Measurements from ENCODE around the gene PI16.
"Not testable (repeated sequence)": the region's sequence is repeated elsewhere in the genome, so short reads cannot be mapped to it uniquely, and the experiment has no call there.

The PI16 gene

DNA sequence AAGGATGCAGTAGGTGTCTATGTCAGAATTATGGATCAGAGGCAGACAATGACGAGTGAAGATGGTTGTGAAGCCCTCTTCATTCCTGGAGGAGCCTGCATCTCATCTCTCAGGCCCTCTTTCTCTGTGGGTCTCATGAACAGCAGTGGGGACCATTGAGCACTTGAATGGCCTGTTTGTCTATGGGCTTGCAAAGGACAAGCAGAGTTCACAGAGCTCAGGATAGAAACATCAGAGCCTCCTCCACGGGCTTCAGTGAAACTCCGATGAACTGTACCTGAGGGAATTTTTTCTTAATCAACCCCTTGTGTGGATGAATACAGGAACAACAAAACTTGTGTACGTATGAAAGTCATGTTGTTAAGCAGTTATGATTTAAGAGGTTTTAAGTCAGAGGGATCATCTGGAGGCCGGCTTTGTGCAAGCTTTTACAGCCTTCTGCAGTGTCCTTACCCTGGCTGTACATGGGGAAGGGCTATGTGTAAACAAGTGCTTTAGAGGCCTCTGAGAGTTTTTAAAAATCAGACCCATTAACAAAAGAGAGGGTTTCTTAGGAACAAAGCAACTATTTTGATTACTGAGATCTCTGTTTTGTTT, 29.7 kb upstream of the PI16 start:
- Mint-ChIP-seq H3K36me3 (peaks cover 42% of the 10 kb centered on the region), H3K4me1 (peaks cover 12% of the 10 kb centered on the region), H3K27me3 (no peaks in the 10 kb centered on the region), H3K9me3 (no peaks in the 10 kb centered on the region), H3K4me3 (no peak overlapping the region), H3K27ac (no peak overlapping the region)
- ATAC-seq: no peak

DNA sequence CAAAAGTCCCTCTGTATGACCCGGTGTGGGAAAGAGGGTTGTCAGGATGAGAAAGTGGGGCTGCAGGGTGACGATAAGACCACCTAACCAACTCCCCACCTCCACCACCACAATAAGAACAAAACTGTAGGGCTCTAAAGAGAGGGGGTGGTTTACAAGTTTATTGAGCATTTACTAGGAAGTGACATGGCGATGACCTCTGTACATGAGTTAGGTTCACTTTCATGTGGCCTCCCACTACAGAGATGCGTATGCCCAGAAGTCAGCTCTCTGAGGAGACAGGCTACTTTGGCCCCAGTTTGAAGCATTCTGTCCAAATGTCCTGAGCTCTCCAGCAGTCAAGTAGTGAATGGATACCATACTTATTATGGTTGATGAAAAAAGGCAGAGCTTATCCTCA, 28.7 kb upstream of the PI16 start:
- Mint-ChIP-seq H3K36me3 (peaks cover 40% of the 10 kb centered on the region), H3K4me1 (peaks cover 12% of the 10 kb centered on the region), H3K9me3 (no peaks in the 10 kb centered on the region), H3K27me3 (no peaks in the 10 kb centered on the region), H3K27ac (peak overlapping the region; percentile 48), H3K4me3 (no peak overlapping the region)
- ATAC-seq: peak; percentile 47

- no peak for ATAC-seq
- Mint-ChIP-seq H3K4me3 (no peak overlapping the region), H3K27me3 (no peaks in the 10 kb centered on the region), H3K4me1 (peaks cover 12% of the 10 kb centered on the region), H3K27ac (peak overlapping the region; percentile 48), H3K36me3 (peaks cover 36% of the 10 kb centered on the region), H3K9me3 (no peaks in the 10 kb centered on the region)
Measured at GRCh38 chr6:36926708-36927513, 27.6 kb upstream of the PI16 start.

DNA sequence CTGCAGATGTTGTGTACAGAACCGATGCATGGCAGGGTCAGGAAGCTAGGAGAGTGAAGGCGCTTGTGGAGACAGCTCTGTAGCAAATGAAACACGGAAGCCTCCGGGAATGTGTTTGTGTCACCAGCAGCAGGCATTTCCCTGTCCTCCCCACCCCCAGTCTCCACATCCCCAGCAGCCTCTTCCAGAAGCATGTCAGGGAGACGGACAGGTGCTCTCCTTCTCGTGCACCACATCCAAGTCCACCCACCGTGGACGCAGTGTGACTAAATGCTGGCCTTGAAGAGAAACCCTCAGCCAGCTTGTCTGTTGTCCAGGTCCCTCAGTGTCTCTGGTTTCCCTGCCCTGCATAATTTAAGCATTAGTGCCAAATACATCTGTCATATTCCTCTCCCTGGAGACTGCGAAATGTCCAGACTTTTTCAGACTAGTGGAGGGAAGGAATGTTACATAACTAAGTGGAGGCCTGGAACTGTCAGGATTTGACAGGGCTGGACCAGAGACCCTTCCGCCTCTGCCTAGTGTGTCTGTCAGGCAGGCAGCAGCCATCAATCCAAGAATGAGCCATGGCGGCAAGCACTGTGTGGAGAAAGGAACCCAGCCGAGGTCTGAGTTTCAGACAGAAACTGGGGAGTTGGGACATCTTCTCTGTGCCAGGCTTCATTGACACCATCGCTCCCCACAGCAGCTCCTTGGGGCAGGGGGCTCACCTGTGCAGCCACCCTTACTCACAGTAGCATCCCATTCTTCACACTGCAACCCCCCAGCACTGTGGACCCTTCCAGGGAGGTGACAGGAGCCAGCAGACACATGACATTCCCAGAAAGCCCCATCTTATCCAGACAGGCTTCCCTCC, 26.6 kb upstream of the PI16 start:
- H3K4me1 Mint-ChIP-seq: peaks cover 12% of the 10 kb centered on the region
- no peak for ATAC-seq
- no peak overlapping the region for H3K4me3 Mint-ChIP-seq
- no peaks in the 10 kb centered on the region for H3K9me3 Mint-ChIP-seq
- H3K36me3 Mint-ChIP-seq: peaks cover 33% of the 10 kb centered on the region
- H3K27me3 Mint-ChIP-seq: no peaks in the 10 kb centered on the region
- H3K27ac Mint-ChIP-seq: no peak overlapping the region

- peaks cover 12% of the 10 kb centered on the region for H3K4me1 Mint-ChIP-seq
- H3K36me3 Mint-ChIP-seq: peaks cover 27% of the 10 kb centered on the region
- no peaks in the 10 kb centered on the region for H3K9me3 Mint-ChIP-seq
- no peak for ATAC-seq
- H3K4me3 Mint-ChIP-seq: no peak overlapping the region
- H3K27ac Mint-ChIP-seq: no peak overlapping the region
- no peaks in the 10 kb centered on the region for H3K27me3 Mint-ChIP-seq
Measured at GRCh38 chr6:36928547-36928918, 26.0 kb upstream of the PI16 start.

DNA sequence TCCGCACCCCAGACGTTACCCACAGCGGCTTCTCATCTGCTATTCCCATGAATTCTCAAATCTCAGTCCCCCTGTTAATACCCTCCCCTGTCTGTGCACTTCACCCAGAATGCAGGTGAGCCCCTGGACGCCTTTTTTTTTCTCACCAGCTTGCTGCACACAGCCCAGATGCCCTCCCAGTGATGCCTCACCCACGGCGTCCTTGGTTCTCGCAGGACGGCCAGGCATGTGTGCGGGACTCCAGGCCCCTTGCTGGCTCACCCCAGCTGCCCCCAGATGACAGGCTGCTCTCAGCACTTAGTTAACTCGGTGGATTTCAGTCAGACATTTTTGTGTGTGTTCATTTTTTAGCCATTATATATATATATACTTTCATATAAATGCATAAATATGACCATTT, 25.4 kb upstream of the PI16 start:
- Mint-ChIP-seq H3K27me3 (no peaks in the 10 kb centered on the region), H3K9me3 (no peaks in the 10 kb centered on the region), H3K36me3 (peaks cover 21% of the 10 kb centered on the region), H3K4me3 (no peak overlapping the region), H3K4me1 (peaks cover 12% of the 10 kb centered on the region), H3K27ac (no peak overlapping the region)
- ATAC-seq: no peak

- Mint-ChIP-seq H3K27me3 (no peaks in the 10 kb centered on the region), H3K4me1 (peaks cover 12% of the 10 kb centered on the region), H3K27ac (no peak overlapping the region), H3K9me3 (no peaks in the 10 kb centered on the region), H3K4me3 (no peak overlapping the region), H3K36me3 (peaks cover 16% of the 10 kb centered on the region)
- ATAC-seq: no peak
Measured at GRCh38 chr6:36929607-36930006, 24.9 kb upstream of the PI16 start.

GRCh38 chr6:36930483-36930882, 24.1 kb upstream of the PI16 start:
- no peaks in the 10 kb centered on the region for H3K9me3 Mint-ChIP-seq
- no peak overlapping the region for H3K27ac Mint-ChIP-seq
- H3K4me3 Mint-ChIP-seq: no peak overlapping the region
- H3K27me3 Mint-ChIP-seq: peaks cover 5% of the 10 kb centered on the region
- H3K4me1 Mint-ChIP-seq: peaks cover 9% of the 10 kb centered on the region
- ATAC-seq: no peak
- H3K36me3 Mint-ChIP-seq: peaks cover 7% of the 10 kb centered on the region

- Mint-ChIP-seq H3K27me3 (peaks cover 19% of the 10 kb centered on the region), H3K9me3 (no peaks in the 10 kb centered on the region), H3K4me3 (no peak overlapping the region), H3K36me3 (no peaks in the 10 kb centered on the region), H3K27ac (no peak overlapping the region), H3K4me1 (peaks cover 6% of the 10 kb centered on the region)
- ATAC-seq: no peak
Measured at GRCh38 chr6:36933102-36933501, 21.4 kb upstream of the PI16 start.

DNA sequence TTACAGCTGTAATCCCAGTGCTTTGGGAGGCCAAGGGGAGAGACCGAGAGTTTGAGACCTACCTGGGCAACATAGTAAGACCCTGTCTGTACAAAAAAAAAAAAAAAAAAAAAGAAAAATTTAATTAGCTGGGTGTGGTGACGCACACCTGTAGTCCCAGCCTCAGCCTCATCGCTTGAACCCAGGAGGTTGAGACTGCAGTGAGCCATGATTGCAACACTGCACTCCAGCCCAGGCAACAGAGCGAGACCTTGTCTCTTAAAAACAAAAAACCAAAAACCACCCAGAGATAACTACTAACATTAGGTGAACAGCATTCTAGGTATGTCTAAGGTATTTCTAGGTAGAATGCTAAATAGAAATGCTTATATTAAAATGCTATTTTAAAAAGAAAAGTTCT, 21.0 kb upstream of the PI16 start:
- peaks cover 19% of the 10 kb centered on the region for H3K27me3 Mint-ChIP-seq
- H3K9me3 Mint-ChIP-seq: no peaks in the 10 kb centered on the region
- peaks cover 6% of the 10 kb centered on the region for H3K4me1 Mint-ChIP-seq
- no peaks in the 10 kb centered on the region for H3K36me3 Mint-ChIP-seq
- ATAC-seq: no peak
- H3K27ac Mint-ChIP-seq: no peak overlapping the region
- H3K4me3 Mint-ChIP-seq: no peak overlapping the region

DNA sequence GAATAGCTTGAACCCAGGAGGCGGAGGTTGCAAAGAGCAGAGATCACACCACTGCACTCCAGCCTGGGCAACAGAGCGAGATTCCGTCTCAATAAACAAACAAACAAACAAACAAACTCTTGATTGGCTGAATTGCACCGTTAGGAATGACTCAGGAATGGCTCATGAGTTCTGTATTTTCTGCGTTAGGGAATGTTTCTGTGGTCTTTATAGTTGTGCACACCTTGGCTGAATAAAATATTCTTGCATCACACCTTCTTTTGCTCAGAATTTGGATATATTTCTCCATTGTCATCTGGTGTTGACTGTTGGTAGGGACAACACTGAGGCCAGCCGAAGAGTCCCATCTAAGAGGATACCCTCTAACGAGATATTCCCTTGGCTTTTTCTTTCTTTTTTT, 19.6 kb upstream of the PI16 start:
- Mint-ChIP-seq H3K4me3 (no peak overlapping the region), H3K9me3 (no peaks in the 10 kb centered on the region), H3K36me3 (no peaks in the 10 kb centered on the region), H3K4me1 (peaks cover 6% of the 10 kb centered on the region), H3K27ac (no peak overlapping the region), H3K27me3 (peaks cover 33% of the 10 kb centered on the region)
- no peak for ATAC-seq

DNA sequence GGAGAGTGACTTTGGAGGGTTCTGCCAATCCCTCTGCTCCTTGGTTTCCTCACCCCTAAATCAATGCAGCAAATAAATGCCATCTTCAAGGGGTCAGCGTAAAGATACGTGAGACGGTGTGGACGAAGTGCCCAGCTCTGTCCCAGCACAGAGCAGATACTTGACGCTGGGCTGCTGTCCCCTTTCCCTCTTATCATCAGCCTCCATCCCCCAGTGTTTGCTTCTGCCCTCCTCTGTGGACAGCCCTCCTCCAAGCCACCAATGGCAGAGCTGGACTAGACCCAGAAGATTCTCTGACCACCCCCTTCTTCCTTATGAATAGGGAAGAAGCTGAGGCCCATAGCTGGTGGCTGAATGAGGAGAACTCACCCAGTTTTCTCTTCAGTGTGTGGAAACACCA, 17.7 kb upstream of the PI16 start:
- Mint-ChIP-seq H3K4me1 (peaks cover 6% of the 10 kb centered on the region), H3K9me3 (no peaks in the 10 kb centered on the region), H3K27me3 (peaks cover 41% of the 10 kb centered on the region), H3K27ac (no peak overlapping the region), H3K36me3 (no peaks in the 10 kb centered on the region), H3K4me3 (no peak overlapping the region)
- no peak for ATAC-seq

GRCh38 chr6:36937896-36938295, 16.6 kb upstream of the PI16 start:
- no peak for ATAC-seq
- peaks cover 41% of the 10 kb centered on the region for H3K27me3 Mint-ChIP-seq

DNA sequence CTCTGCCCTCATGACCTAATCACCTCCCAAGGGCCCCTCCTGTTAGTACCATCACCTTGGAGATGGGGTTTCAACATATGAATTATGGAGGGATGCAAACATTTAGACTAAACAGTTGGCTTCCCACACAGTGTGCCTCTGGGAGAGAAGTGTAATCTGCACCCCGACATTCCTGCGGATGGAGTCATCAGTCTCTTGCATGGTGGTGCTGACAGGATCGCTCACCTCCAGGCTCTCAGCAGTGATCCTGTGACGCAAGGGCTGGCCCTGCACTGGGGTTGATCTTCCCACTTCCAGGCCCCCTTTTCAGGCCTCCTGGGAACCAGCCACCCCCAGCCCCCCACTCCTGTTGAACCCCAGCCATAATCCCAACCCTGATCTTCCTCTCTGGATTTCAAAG, 16.0 kb upstream of the PI16 start:
- Mint-ChIP-seq H3K4me1 (peaks cover 12% of the 10 kb centered on the region), H3K9me3 (no peaks in the 10 kb centered on the region), H3K27me3 (peaks cover 41% of the 10 kb centered on the region), H3K27ac (no peak overlapping the region), H3K36me3 (no peaks in the 10 kb centered on the region), H3K4me3 (no peak overlapping the region)
- no peak for ATAC-seq

More at GRCh38 chr6:36937896-36938295, 16.6 kb upstream of the PI16 start:
- Mint-ChIP-seq H3K4me3 (no peak overlapping the region), H3K27ac (no peak overlapping the region), H3K4me1 (peaks cover 6% of the 10 kb centered on the region), H3K36me3 (no peaks in the 10 kb centered on the region), H3K9me3 (no peaks in the 10 kb centered on the region)

GRCh38 chr6:36939005-36939404, 15.5 kb upstream of the PI16 start:
- ATAC-seq, H3K27ac Mint-ChIP-seq, H3K9me3 Mint-ChIP-seq, H3K36me3 Mint-ChIP-seq, H3K4me3 Mint-ChIP-seq: not testable (repeated sequence)
- Mint-ChIP-seq H3K27me3 (peaks cover 41% of the 10 kb centered on the region), H3K4me1 (peaks cover 16% of the 10 kb centered on the region)
